HepG2 (cell line): Measurements from ENCODE around the gene LENEP. TPM values are rescaled to one million over a fixed set of nuclear protein-coding genes. Genes with fewer than 3 reads are reported as not detected.
A peak's percentile ranks its signal among the peaks of the same experiment; 100 is the strongest.

Experiments used
- KDM2A ChIP-seq: sonication (generic); formaldehyde crosslinking; IDR thresholded peaks from 2 replicates; pipeline ENCODE4 v1.4.0; 2020; ENCODE audit warnings: low read depth, missing genetic modification reagents, borderline replicate concordance
- NCOA5 ChIP-seq: sonication (generic); formaldehyde crosslinking; IDR thresholded peaks from 2 replicates; pipeline ENCODE4 v1.4.0; 2020; ENCODE audit warnings: missing genetic modification reagents
- PHF8 ChIP-seq: sonication (generic); formaldehyde crosslinking; IDR thresholded peaks from 2 replicates; pipeline ENCODE4 v1.5.0; 2020; ENCODE audit warnings: missing genetic modification reagents
- PRPF4 ChIP-seq: fragments of 200-400 bp; formaldehyde crosslinking; IDR thresholded peaks from 2 replicates; pipeline ENCODE4 v1.6.1; 2016; ENCODE audit warnings: low read length, low read depth; ENCODE audit not compliant: poor library complexity, severe bottlenecking
- ZKSCAN5 ChIP-seq: sonication (generic); formaldehyde crosslinking; IDR thresholded peaks from 2 replicates; pipeline ENCODE4 v1.5.1; 2020; ENCODE audit warnings: mild to moderate bottlenecking, missing genetic modification reagents
- ZNF253 ChIP-seq: sonication (generic); formaldehyde crosslinking; IDR thresholded peaks from 2 replicates; pipeline ENCODE4 v1.8.0; 2022; ENCODE audit warnings: mild to moderate bottlenecking, missing genetic modification reagents, borderline replicate concordance
- ZNF431 ChIP-seq: sonication (generic); formaldehyde crosslinking; IDR thresholded peaks from 2 replicates; pipeline ENCODE4 v1.9.0; 2022; ENCODE audit warnings: missing genetic modification reagents, low read depth, mild to moderate bottlenecking, borderline replicate concordance
- ZSCAN30 ChIP-seq: sonication (generic); formaldehyde crosslinking; IDR thresholded peaks from 2 replicates; pipeline ENCODE4 v1.5.0; 2020; ENCODE audit warnings: mild to moderate bottlenecking, missing genetic modification reagents
- polyA plus RNA-seq, 8 experiments: library from polyadenylated mRNA; depleted of rRNA in 3 of 8; stranded (reverse) in 7 of 8; unstranded in 1 of 8; fragments of >200 nt; fragmentation: Illumina TruSeq in 4 of 8; extraction: Trizol in 4 of 8; gene quantifications; 2 replicates each; pipeline versions ENCODE4 v1.2.1 to v1.2.3, GENCODE V29; 2011 to 2016; ENCODE audit warnings: low read depth in 4 of 8, missing spikeins in 1 of 8, mixed read lengths in 1 of 8; ENCODE audit not compliant: insufficient read depth in 1 of 8
- total RNA-seq, 5 experiments: library from RNA; depleted of rRNA; stranded (reverse); fragments of >200 nt; fragmentation: Illumina TruSeq; extraction: Trizol; gene quantifications; 2 replicates each; pipeline ENCODE4 v1.2.3, GENCODE V29; 2016; ENCODE audit warnings: low read depth in 1 of 5
- TF ChIP-seq, protein P1 (sequence below): sonication (generic); formaldehyde crosslinking; IDR thresholded peaks from 2 replicates; pipeline ENCODE4 v1.5.1; 2020; ENCODE audit warnings: mild to moderate bottlenecking, missing genetic modification reagents, moderate library complexity
- TF ChIP-seq, protein P2 (sequence below): sonication (generic); formaldehyde crosslinking; IDR thresholded peaks from 2 replicates; pipeline ENCODE4 v1.8.0; 2022; ENCODE audit warnings: missing genetic modification reagents, mild to moderate bottlenecking, borderline replicate concordance
- TF ChIP-seq, protein P3 (sequence below), 2 experiments: sonication (generic) in 1 of 2; formaldehyde crosslinking in 1 of 2; IDR thresholded peaks; 2 replicates each; pipeline versions ENCODE4 v1.4.0 to v1.6.1; 2018 to 2020; ENCODE audit warnings: missing genetic modification reagents in 2 of 2, borderline replicate concordance in 1 of 2, low read depth in 1 of 2, mild to moderate bottlenecking in 1 of 2, missing biosample characterization in 1 of 2
- TF ChIP-seq, protein P4 (sequence below): sonication (generic); formaldehyde crosslinking; IDR thresholded peaks from 2 replicates; pipeline ENCODE4 v1.8.1; 2023; ENCODE audit warnings: mild to moderate bottlenecking, moderate library complexity, missing genetic modification reagents
- TF ChIP-seq, protein P5 (sequence below): sonication (generic); formaldehyde crosslinking; IDR thresholded peaks from 2 replicates; pipeline ENCODE4 v1.9.0; 2021; ENCODE audit warnings: mild to moderate bottlenecking, missing genetic modification reagents

Gene LENEP
- total and polyA plus RNA-seq, 2 of the 13 experiments (the other 11 are each of a cell fraction or from before 2014, with no cell fraction given): 0.29 TPM; not detected in 1

DNA sequence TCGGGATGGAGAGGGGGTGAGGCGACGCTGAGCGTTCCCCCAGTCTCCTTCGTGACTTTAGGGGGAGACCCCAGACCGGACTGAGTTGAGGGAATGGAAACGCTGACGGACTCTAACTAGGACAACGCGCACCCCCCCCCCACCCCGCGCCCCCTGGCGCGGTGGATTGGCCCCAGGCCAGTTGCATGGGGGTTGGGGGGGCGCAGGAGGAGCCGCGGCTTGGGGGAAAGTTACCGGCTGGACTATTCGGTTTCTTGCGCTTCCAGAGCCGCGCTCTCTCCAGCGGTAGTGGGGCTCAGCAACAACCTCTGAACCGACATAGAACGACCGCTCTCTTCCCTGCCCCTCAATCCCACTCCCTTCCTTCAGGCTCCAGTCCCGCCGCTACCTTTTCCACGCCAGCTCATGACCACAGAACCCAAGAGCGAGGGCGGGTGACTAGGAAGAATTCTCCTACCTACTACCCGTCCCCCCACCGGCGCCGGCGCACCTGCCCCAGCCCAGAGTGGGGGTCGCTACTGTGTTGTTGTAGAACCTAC lies 9.9 kb downstream of the LENEP start (continued):
- TF ChIP-seq, protein P1, sequence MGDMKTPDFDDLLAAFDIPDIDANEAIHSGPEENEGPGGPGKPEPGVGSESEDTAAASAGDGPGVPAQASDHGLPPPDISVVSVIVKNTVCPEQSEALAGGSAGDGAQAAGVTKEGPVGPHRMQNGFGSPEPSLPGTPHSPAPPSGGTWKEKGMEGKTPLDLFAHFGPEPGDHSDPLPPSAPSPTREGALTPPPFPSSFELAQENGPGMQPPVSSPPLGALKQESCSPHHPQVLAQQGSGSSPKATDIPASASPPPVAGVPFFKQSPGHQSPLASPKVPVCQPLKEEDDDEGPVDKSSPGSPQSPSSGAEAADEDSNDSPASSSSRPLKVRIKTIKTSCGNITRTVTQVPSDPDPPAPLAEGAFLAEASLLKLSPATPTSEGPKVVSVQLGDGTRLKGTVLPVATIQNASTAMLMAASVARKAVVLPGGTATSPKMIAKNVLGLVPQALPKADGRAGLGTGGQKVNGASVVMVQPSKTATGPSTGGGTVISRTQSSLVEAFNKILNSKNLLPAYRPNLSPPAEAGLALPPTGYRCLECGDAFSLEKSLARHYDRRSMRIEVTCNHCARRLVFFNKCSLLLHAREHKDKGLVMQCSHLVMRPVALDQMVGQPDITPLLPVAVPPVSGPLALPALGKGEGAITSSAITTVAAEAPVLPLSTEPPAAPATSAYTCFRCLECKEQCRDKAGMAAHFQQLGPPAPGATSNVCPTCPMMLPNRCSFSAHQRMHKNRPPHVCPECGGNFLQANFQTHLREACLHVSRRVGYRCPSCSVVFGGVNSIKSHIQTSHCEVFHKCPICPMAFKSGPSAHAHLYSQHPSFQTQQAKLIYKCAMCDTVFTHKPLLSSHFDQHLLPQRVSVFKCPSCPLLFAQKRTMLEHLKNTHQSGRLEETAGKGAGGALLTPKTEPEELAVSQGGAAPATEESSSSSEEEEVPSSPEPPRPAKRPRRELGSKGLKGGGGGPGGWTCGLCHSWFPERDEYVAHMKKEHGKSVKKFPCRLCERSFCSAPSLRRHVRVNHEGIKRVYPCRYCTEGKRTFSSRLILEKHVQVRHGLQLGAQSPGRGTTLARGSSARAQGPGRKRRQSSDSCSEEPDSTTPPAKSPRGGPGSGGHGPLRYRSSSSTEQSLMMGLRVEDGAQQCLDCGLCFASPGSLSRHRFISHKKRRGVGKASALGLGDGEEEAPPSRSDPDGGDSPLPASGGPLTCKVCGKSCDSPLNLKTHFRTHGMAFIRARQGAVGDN: 0 out of 2 replicates have a peak, but pooled peaks have one; percentile 3
- peak; percentile 51 for TF ChIP-seq PHF8 (CRISPR knock-in tag)
- TF ChIP-seq ZNF253 (CRISPR knock-in tag): no peak
- peak; percentile 88 for TF ChIP-seq ZSCAN30
- TF ChIP-seq PRPF4: no peak
- TF ChIP-seq ZNF431 (CRISPR knock-in tag): 0 out of 2 replicates have a peak, but pooled peaks have one; percentile 36
- no peak for TF ChIP-seq ZKSCAN5 (CRISPR knock-in tag)
- no peak for TF ChIP-seq NCOA5
- TF ChIP-seq, protein P2, sequence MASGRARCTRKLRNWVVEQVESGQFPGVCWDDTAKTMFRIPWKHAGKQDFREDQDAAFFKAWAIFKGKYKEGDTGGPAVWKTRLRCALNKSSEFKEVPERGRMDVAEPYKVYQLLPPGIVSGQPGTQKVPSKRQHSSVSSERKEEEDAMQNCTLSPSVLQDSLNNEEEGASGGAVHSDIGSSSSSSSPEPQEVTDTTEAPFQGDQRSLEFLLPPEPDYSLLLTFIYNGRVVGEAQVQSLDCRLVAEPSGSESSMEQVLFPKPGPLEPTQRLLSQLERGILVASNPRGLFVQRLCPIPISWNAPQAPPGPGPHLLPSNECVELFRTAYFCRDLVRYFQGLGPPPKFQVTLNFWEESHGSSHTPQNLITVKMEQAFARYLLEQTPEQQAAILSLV (CRISPR knock-in tag): peak; percentile 14; the same call in 1 of the 2 replicates
- TF ChIP-seq, protein P3, sequence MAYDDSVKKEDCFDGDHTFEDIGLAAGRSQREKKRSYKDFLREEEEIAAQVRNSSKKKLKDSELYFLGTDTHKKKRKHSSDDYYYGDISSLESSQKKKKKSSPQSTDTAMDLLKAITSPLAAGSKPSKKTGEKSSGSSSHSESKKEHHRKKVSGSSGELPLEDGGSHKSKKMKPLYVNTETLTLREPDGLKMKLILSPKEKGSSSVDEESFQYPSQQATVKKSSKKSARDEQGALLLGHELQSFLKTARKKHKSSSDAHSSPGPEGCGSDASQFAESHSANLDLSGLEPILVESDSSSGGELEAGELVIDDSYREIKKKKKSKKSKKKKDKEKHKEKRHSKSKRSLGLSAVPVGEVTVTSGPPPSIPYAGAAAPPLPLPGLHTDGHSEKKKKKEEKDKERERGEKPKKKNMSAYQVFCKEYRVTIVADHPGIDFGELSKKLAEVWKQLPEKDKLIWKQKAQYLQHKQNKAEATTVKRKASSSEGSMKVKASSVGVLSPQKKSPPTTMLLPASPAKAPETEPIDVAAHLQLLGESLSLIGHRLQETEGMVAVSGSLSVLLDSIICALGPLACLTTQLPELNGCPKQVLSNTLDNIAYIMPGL (CRISPR knock-in tag; IDR thresholded peaks at IDR 0.05; ENCODE audit: borderline replicate concordance in 1 of 2, low read depth in 1 of 2): peak in 1 of 2 experiments; percentile 55; a peak in 2 of 4 replicates
- TF ChIP-seq, protein P4, sequence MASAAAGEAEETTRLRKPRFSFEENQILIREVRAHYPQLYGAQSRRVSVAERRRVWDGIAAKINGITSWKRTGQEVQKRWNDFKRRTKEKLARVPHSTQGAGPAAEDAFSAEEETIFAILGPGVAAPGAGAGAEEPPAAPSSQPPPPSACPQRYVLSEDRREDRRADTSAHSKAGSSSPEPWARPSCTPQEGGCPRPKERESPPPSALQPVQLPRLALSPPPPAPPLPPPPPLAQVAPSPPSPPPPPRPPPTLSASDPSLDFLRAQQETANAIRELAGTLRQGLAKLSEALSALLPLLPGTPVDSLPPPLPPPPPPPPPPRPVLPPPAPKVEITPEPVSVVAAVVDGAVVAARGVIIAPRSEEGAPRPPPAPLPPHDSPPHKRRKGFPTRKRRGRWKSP (CRISPR knock-in tag): peak; percentile 50
- TF ChIP-seq KDM2A (CRISPR knock-in tag): peak; percentile 15; the same call in 1 of the 2 replicates
- TF ChIP-seq, protein P5, sequence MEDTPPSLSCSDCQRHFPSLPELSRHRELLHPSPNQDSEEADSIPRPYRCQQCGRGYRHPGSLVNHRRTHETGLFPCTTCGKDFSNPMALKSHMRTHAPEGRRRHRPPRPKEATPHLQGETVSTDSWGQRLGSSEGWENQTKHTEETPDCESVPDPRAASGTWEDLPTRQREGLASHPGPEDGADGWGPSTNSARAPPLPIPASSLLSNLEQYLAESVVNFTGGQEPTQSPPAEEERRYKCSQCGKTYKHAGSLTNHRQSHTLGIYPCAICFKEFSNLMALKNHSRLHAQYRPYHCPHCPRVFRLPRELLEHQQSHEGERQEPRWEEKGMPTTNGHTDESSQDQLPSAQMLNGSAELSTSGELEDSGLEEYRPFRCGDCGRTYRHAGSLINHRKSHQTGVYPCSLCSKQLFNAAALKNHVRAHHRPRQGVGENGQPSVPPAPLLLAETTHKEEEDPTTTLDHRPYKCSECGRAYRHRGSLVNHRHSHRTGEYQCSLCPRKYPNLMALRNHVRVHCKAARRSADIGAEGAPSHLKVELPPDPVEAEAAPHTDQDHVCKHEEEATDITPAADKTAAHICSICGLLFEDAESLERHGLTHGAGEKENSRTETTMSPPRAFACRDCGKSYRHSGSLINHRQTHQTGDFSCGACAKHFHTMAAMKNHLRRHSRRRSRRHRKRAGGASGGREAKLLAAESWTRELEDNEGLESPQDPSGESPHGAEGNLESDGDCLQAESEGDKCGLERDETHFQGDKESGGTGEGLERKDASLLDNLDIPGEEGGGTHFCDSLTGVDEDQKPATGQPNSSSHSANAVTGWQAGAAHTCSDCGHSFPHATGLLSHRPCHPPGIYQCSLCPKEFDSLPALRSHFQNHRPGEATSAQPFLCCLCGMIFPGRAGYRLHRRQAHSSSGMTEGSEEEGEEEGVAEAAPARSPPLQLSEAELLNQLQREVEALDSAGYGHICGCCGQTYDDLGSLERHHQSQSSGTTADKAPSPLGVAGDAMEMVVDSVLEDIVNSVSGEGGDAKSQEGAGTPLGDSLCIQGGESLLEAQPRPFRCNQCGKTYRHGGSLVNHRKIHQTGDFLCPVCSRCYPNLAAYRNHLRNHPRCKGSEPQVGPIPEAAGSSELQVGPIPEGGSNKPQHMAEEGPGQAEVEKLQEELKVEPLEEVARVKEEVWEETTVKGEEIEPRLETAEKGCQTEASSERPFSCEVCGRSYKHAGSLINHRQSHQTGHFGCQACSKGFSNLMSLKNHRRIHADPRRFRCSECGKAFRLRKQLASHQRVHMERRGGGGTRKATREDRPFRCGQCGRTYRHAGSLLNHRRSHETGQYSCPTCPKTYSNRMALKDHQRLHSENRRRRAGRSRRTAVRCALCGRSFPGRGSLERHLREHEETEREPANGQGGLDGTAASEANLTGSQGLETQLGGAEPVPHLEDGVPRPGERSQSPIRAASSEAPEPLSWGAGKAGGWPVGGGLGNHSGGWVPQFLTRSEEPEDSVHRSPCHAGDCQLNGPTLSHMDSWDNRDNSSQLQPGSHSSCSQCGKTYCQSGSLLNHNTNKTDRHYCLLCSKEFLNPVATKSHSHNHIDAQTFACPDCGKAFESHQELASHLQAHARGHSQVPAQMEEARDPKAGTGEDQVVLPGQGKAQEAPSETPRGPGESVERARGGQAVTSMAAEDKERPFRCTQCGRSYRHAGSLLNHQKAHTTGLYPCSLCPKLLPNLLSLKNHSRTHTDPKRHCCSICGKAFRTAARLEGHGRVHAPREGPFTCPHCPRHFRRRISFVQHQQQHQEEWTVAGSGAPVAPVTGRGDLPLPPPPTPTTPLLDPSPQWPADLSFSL (CRISPR knock-in tag): no peak
